Cardiac fibroblast (primary cell): ENCODE measurements around the gene PTBP1.
"Not testable (repeated sequence)": the region's sequence is repeated elsewhere in the genome, so short reads cannot be mapped to it uniquely, and the experiment has no call there.

Source experiments
- DNase-seq, 2 donors: peaks; one replicate each; pipeline versions ENCODE4 v3.0.0 to v3.0.0-alpha.2; 2010; ENCODE audit warnings: low read depth in 2 of 2
- H3K4me3 ChIP-seq, 2 donors: replicated peaks in 1 of 2; 1 replicate in 1 of 2; 2 replicates in 1 of 2; pipeline ENCODE4 v1.5.1; 2011; ENCODE audit warnings: low read depth in 2 of 2, low read length in 2 of 2, mild to moderate bottlenecking in 2 of 2, moderate library complexity in 1 of 2
- TF ChIP-seq, protein P1 (sequence below): IDR thresholded peaks from one replicate; pipeline ENCODE4 v1.5.1; 2011; ENCODE audit warnings: low read depth, mild to moderate bottlenecking, low read length, inconsistent platforms

The PTBP1 gene

GRCh38 chr19:814152-815078 lies 17.2 kb downstream of the PTBP1 start:
- H3K4me3 ChIP-seq, result no peak overlapping the region
- TF ChIP-seq, protein P1, sequence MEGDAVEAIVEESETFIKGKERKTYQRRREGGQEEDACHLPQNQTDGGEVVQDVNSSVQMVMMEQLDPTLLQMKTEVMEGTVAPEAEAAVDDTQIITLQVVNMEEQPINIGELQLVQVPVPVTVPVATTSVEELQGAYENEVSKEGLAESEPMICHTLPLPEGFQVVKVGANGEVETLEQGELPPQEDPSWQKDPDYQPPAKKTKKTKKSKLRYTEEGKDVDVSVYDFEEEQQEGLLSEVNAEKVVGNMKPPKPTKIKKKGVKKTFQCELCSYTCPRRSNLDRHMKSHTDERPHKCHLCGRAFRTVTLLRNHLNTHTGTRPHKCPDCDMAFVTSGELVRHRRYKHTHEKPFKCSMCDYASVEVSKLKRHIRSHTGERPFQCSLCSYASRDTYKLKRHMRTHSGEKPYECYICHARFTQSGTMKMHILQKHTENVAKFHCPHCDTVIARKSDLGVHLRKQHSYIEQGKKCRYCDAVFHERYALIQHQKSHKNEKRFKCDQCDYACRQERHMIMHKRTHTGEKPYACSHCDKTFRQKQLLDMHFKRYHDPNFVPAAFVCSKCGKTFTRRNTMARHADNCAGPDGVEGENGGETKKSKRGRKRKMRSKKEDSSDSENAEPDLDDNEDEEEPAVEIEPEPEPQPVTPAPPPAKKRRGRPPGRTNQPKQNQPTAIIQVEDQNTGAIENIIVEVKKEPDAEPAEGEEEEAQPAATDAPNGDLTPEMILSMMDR, result no peak
- no peak for DNase-seq

GRCh38 chr19:815079-815774 lies 18.0 kb downstream of the PTBP1 start:
- TF ChIP-seq, protein P1, result no peak
- no peak overlapping the region for H3K4me3 ChIP-seq
- DNase-seq, result no peak

- no peak overlapping the region for H3K4me3 ChIP-seq
- TF ChIP-seq, protein P1, result no peak
- DNase-seq, result no peak
These were observed 18.7 kb downstream of the PTBP1 start for GRCh38 chr19:815775-816499.

DNA sequence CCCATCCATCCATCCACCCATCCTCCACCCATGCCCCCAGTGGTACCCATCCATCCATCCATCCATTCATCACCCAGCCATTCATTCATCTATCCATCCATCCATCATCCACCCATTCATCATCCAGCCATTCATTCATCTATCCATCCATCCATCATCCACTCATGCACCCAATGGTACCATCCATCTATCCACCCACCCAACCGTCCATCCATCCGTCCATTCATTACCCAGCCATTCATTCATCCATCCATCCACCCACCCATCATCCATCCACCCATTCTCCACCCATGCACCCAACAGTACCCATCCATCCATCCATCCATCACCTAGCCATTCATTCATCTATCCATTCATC lies 19.2 kb downstream of the PTBP1 start:
- TF ChIP-seq, protein P1, result no peak
- no peak for DNase-seq

GRCh38 chr19:820212-820611 lies 23.0 kb downstream of the PTBP1 start:
- not testable (repeated sequence) for H3K4me3 ChIP-seq, DNase-seq

More for the DNA sequence above, 19.2 kb downstream of the PTBP1 start:
- no peak overlapping the region for H3K4me3 ChIP-seq

- H3K4me3 ChIP-seq, result peak overlapping the region; percentile 26 to 27
- TF ChIP-seq, protein P1, result no peak
- no peak for DNase-seq
These were observed 24.1 kb downstream of the PTBP1 start for GRCh38 chr19:821231-821824.
